Smooth muscle cell (in vitro differentiated cells): Measurements from ENCODE around the gene SCIN. TPM values are rescaled to one million over a fixed set of nuclear protein-coding genes. Genes with fewer than 3 reads are reported as not detected.

Experiments
- DNase-seq: peaks from one replicate; lab custom pipeline; 2025; ENCODE audit not compliant: unreplicated experiment; lab: John Stamatoyannopoulos, UW
- H2AFZ ChIP-seq: fragments of 200-600 bp; sonication (generic); 2 replicates; pipeline ENCODE4 v1.6.0; 2016; ENCODE audit warnings: antibody characterized with exemption, low read depth, mild to moderate bottlenecking
- H3F3A ChIP-seq: fragments of 200-600 bp; sonication (generic); 2 replicates; pipeline ENCODE4 v1.6.0; 2017; ENCODE audit warnings: antibody characterized with exemption, low read depth
- H3K27ac ChIP-seq: fragments of 200-600 bp; sonication (generic); 2 replicates; pipeline ENCODE4 v1.5.1; 2016; ENCODE audit warnings: low read depth, mild to moderate bottlenecking
- H3K27me3 ChIP-seq: fragments of 200-600 bp; sonication (generic); 2 replicates; pipeline ENCODE4 v1.6.1; 2016; ENCODE audit warnings: low read depth, mild to moderate bottlenecking
- H3K36me3 ChIP-seq: fragments of 200-600 bp; sonication (generic); 2 replicates; pipeline ENCODE4 v1.5.1; 2016; ENCODE audit warnings: low read depth
- H3K4me1 ChIP-seq: fragments of 200-600 bp; sonication (generic); 2 replicates; pipeline ENCODE4 v1.5.1; 2016; ENCODE audit warnings: low read depth
- H3K4me2 ChIP-seq: fragments of 200-600 bp; sonication (generic); 2 replicates; pipeline ENCODE4 v1.6.0; 2016; ENCODE audit warnings: mild to moderate bottlenecking
- H3K4me3 ChIP-seq: fragments of 200-600 bp; sonication (generic); 2 replicates; pipeline ENCODE4 v1.5.1; 2016; ENCODE audit warnings: mild to moderate bottlenecking
- H3K79me2 ChIP-seq: fragments of 200-600 bp; sonication (generic); 2 replicates; pipeline ENCODE4 v1.6.0; 2016; ENCODE audit warnings: low read depth, mild to moderate bottlenecking
- H3K9ac ChIP-seq: fragments of 200-600 bp; sonication (generic); 2 replicates; pipeline ENCODE4 v1.6.0; 2016; ENCODE audit warnings: low read depth
- H3K9me3 ChIP-seq: fragments of 200-600 bp; sonication (generic); replicated peaks from 2 replicates; pipeline ENCODE4 v1.5.1; 2016; ENCODE audit warnings: low read depth
- H4K20me1 ChIP-seq: fragments of 200-600 bp; sonication (generic); 2 replicates; pipeline ENCODE4 v1.6.0; 2016; ENCODE audit warnings: low read depth
- CTCF ChIP-seq: fragments of 200-600 bp; sonication (generic); IDR thresholded peaks from 2 replicates; pipeline ENCODE4 v1.5.1; 2017; ENCODE audit warnings: borderline replicate concordance, mild to moderate bottlenecking, antibody characterized with exemption; ENCODE audit not compliant: insufficient read depth, poor library complexity, severe bottlenecking
- WGBS: methylation state at CpG from one replicate; pipeline ENCODE4 v1.1.7; 2016; ENCODE audit warnings: low lambda C conversion rate; 5-methylcytosine and 5-hydroxymethylcytosine counted together
- polyA plus RNA-seq: library from polyadenylated mRNA; unstranded; fragments of >200 nt; fragmentation: Nextera tagmentation; extraction: Ambion mirVana; gene quantifications from 2 replicates; pipeline ENCODE4 v1.2.1, GENCODE V29; 2016
- total RNA-seq: library from RNA; depleted of rRNA; stranded (reverse); fragments of >200 nt; gene quantifications from 2 replicates; pipeline ENCODE4 v1.2.3, GENCODE V29; 2014

The SCIN gene
- total and polyA plus RNA-seq, 2 experiments from 2014 or later, result 0.31 TPM

DNA sequence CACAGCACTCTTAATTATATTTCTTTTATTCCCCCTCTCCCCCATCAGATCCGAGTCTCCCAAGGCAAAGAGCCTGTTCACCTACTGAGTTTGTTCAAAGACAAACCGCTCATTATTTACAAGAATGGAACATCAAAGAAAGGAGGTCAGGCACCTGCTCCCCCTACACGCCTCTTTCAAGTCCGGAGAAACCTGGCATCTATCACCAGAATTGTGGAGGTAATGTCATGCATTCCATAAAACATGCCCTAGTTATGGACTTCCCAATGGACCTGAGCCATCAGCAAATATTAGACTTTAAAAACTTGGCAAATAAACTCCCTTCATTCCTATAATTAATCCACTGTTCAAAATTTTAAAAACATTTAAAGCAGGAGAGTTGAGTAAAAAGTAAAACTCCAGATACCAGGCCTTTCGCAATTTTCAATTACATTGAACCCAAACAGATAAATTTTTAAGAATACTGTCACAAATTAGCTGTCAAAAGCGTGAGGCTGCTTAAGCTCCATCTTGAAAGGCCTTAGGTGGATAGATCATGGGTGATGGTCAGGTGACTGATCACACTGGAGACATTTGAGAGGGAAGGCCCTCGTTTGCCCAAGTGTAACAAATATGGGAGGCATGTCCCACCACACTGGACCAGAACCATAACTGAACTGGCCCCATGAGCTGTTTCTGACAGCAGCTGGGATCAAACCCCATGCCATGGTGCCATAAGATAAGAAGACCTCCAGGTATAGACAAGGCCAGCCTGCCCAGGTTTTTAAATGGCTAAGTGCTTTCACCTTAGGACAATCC lies 70.0 kb downstream of the SCIN start:
- Histone ChIP-seq H4K20me1 (no peaks in the 10 kb centered on the region), H3K27me3 (no peaks in the 10 kb centered on the region), H3K36me3 (no peaks in the 10 kb centered on the region), H2AFZ (no peak overlapping the region), H3K9ac (no peak overlapping the region), H3F3A (no peaks in the 10 kb centered on the region), H3K4me3 (no peak overlapping the region), H3K4me1 (no peaks in the 10 kb centered on the region), H3K79me2 (no peaks in the 10 kb centered on the region), H3K27ac (no peak overlapping the region), H3K9me3 (no peaks in the 10 kb centered on the region), H3K4me2 (no peak overlapping the region)
- DNase-seq, result no peak
- TF ChIP-seq CTCF, result no peak
- 88% methylated on average over 7 of the region's 7 CpGs for WGBS

DNA sequence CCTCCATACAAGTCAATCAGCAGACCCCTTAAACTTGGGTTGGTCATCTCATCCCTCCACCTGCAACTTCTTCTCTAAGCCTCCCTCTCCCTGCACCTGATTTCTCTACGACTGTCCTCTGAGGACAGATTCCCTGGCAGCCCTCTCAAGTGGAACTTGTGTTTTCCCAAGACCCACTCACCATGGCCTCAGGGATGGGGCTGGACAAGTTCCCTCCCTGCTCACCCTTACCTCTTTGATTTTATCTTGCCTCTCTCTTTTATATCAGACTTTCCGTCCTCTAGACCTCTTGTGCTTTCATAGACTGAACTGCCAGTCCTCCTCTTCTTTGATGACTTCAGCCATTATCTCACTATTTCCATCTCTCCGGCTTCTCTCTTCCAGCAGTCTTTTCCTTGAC lies 70.7 kb downstream of the SCIN start:
- no peaks in the 10 kb centered on the region for H3K27me3 ChIP-seq
- no peak overlapping the region for H2AFZ ChIP-seq
- H3F3A ChIP-seq, result no peaks in the 10 kb centered on the region
- H3K9me3 ChIP-seq, result no peaks in the 10 kb centered on the region
- no peaks in the 10 kb centered on the region for H4K20me1 ChIP-seq
- H3K27ac ChIP-seq, result no peak overlapping the region
- DNase-seq, result no peak
- no peaks in the 10 kb centered on the region for H3K36me3 ChIP-seq
- no peaks in the 10 kb centered on the region for H3K79me2 ChIP-seq
- H3K4me1 ChIP-seq, result no peaks in the 10 kb centered on the region
- no peak overlapping the region for H3K4me3 ChIP-seq
- H3K4me2 ChIP-seq, result no peak overlapping the region
- no peak for TF ChIP-seq CTCF
- no peak overlapping the region for H3K9ac ChIP-seq
- WGBS, result 65% methylated on average over 3 of the region's 3 CpGs

- H3K9ac ChIP-seq, result no peak overlapping the region
- H2AFZ ChIP-seq, result peak overlapping the region; percentile 6
- WGBS, result 96% methylated on average over 5 of the region's 5 CpGs
Observed at GRCh38 chr7:12642508-12642907, 72.0 kb downstream of the SCIN start.

More at GRCh38 chr7:12642508-12642907, 72.0 kb downstream of the SCIN start:
- H3K9me3 ChIP-seq, result no peaks in the 10 kb centered on the region
- DNase-seq, result no peak
- H4K20me1 ChIP-seq, result no peaks in the 10 kb centered on the region
- H3K27ac ChIP-seq, result peak overlapping the region; percentile 43
- TF ChIP-seq CTCF, result no peak
- no peak overlapping the region for H3K4me3 ChIP-seq
- no peaks in the 10 kb centered on the region for H3K79me2 ChIP-seq
- H3F3A ChIP-seq, result peaks cover 4% of the 10 kb centered on the region
- no peaks in the 10 kb centered on the region for H3K27me3 ChIP-seq
- peaks cover 6% of the 10 kb centered on the region for H3K4me1 ChIP-seq
- no peaks in the 10 kb centered on the region for H3K36me3 ChIP-seq
- H3K4me2 ChIP-seq, result no peak overlapping the region
